Skin of body (tissue), 3 donors: Measurements from ENCODE around the gene SCYL3. TPM values are rescaled to one million over a fixed set of nuclear protein-coding genes. Genes with fewer than 3 reads are reported as not detected.
"Not testable (repeated sequence)": the region's sequence is repeated elsewhere in the genome, so short reads cannot be mapped to it uniquely, and the experiment has no call there.

Experiments
- DNase-seq: peaks from one replicate; lab custom pipeline; 2025; lab: John Stamatoyannopoulos, UW
- small RNA-seq: library from RNA; depleted of rRNA; stranded (forward); fragments of <200 nt; gene quantifications from one replicate; pipeline ENCODE3, GENCODE V24; 2014; ENCODE audit warnings: low replicate concordance
- total RNA-seq: library from RNA; depleted of rRNA; stranded (reverse); fragments of >200 nt; gene quantifications from one replicate; pipeline ENCODE4 v1.2.3, GENCODE V29; 2014

SCYL3 gene
- total RNA-seq, 1 donor from 2014 or later, result 7.3 TPM

DNA sequence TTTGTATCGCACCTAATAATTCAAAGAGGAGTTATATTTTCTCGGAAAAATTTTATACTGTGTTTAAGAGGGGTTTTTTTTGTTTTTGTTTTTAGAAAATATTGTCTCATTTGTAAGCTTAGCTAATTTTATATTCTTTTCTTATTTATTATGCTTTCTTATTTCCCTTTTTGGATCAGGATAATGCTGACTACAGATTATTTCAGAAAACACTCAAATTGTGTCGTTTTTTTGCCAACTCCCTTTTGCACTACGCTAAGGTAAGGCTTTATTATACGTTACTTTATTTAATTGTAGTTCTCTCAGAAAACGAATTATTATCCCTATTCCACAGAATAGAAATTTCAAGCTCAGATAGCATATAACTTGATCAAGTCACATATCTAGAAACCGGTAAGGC is 72.2 kb downstream of the SCYL3 start:
- DNase-seq, result no peak

DNA sequence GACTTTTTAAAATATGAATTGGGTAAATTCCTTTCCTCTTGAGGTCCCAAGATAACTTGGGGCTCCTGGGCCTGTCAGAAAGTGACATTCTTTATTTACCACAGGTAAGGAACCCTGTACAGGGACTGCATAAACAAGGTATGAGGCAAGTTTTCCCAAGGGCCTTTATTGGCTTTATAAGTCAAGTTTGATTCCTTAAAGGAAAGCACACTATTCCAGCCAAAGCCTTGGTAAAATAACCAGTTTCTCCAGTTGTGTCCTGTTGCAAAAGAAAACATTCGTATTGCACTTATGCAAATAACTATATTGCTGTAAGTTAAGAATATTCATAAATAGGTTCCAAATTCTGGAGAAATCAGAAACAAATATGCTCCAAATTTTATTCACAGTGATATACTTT is 77.1 kb downstream of the SCYL3 start:
- DNase-seq, result no peak

DNA sequence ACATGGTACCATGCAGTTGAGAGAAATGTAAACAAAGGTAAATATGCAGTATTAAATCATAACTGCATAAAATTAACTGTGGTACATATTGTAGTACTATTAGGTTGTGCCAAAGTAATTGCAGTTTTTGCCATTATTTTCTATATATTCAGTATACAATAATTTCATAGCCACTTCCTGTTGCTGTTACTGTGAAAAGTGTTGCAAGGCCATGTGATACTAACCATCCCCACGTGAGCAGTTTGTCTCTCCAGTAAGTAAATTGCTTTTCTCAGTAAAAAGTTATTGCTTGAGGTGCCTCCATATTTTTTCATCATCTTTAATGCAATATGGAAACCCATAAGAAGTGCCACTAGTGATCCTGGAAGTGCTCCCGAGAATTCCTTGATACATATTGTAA is 79.4 kb downstream of the SCYL3 start:
- no peak for DNase-seq

DNA sequence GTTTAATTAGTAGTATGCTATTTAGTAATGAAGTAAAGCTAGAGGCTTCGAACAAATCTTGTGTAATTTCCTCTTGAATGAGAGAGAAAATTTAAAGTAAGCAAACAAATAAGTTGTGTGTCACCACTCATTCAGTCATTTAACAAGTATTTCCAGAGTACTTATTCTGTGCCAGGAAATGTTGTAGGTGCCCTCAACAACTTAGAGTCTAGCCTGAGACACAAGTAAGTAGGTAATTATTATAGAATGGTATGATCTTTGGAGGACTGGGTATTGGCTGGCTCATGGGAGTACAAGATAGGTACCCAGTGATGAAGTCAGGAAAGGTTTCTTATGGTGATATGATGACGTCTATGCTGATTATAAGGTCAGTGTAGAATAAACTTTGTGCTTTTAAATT is 81.6 kb downstream of the SCYL3 start:
- no peak for DNase-seq

DNA sequence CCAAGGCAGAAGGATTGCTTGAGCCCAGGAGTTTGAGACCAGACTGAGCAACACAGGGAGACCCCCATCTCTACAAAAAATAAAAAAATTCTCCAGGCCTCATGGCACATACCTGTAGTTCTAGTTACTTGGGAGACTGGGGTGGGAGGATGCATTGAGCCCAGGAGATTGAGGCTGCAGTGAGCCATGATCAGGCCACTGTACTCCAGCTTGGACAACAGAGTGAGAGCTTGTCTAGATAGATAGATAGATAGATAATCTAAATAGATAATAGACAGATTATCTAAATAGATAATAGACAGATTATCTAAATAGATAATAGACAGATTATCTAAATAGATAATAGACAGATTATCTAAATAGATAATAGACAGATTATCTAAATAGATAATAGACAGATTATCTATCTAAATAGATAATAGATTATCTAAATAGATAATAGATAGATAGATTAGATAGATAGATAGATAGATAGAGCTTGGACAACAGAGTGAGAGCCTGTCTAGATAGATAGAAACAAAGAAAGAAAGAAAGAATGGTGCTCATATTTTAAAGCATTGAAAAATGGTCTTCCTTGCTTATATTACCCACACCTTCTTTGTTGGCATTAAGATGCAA is 82.2 kb downstream of the SCYL3 start:
- DNase-seq, result not testable (repeated sequence)

DNA sequence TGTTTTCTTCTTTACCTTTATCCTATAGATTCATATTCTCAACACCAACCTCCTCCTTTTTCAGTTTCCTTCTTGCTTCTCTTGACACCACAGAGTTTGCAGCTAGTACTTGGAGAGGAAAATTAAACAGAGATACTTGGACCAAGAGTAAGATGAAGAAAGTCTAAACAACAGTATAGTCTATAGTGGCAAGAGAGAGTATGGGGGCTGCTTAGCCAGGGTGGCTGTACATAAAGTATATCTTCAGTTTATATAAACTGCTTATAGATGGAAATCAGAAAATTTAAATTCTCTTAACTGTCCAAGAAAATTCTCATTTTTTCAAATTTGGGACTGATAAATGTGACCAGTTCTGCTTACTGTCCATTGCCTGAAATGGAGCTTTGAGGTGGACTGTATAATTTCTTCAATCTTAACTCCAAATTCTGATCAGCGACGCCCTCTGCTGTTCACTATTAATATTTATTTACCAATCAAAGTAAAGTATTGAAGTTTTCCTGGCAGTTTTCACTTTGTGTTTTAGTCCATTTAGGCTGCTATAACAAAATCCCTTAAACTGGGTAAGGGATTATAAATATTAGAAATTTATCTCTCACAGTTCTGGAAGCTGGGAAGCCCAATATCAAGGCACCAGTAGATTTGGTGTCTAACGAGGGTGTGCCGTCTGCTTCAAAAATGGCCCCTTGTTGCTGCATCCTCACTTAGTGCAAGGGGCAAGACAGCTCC is 84.2 kb downstream of the SCYL3 start:
- DNase-seq, result peak; percentile 7

DNA sequence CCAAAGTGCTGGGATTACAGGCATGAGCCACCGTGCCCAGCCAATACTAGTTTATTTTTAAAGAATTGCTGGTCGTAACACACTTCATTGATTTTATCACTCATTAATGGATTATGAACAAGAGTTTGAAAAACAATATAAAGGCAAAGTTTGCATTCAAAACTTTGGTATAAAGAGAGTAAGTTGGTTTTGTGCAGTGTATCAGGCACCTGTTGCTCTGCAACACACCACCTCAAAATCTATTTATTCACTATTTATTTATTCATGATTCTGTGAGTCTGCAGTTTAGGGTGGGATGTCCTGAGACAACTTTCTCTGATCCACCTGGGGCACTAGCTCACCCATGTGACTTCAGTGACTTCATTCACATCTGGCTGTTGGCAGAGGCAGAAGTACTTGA is 88.8 kb downstream of the SCYL3 start:
- DNase-seq, result no peak

DNA sequence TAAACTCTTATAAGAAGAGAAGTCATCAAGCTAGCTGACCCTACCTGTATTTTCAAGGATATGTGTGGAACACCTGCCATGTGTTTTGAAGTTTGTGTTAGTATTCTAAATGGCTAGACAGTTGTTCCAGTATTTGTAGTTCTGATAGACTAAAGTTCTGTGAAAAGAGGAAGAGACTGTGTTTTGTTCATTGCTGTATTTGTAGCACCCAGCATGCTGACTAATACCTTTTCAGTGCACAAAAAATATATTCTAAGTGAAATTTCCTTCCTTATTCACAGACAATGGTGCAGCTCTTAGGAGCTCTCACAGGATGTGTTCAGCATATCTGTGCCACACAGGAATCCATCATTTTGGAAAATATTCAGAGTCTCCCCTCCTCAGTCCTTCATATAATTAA is 90.8 kb downstream of the SCYL3 start:
- no peak for DNase-seq

Small RNA genes lying within 50 kb of the gene (small RNA-seq; reads per million reads assigned to genes)
- gene RN7SL333P, result 0.40 reads per million, percentile 50 among the genes with 10 or more reads in this experiment

Other genes with a start within 250 kb of the SCYL3 start
- 12.3 TPM for gene SELL, start 182.3 kb downstream of the SCYL3 start, total RNA-seq
- 14.0 TPM for gene SELE, start 159.8 kb downstream of the SCYL3 start, total RNA-seq
- 7.6 TPM for gene METTL18, start 99.0 kb downstream of the SCYL3 start, total RNA-seq
- 35.5 TPM for gene KIFAP3, start 180.8 kb upstream of the SCYL3 start, total RNA-seq